SK-N-SH treated with all-trans-retinoic acid at 6 μM for 48 hours (cell line): ENCODE results near the gene DDN.

Experiments
- CSDC2 ChIP-seq: fragments of 250-450 bp; sonication (Bioruptor Pico); IDR thresholded peaks from 2 replicates; pipeline ENCODE4 v1.5.0; 2020; ENCODE audit warnings: mild to moderate bottlenecking, moderate library complexity
- RARB ChIP-seq: fragments of 250-450 bp; sonication (Bioruptor Pico); IDR thresholded peaks from 2 replicates; pipeline ENCODE4 v1.8.0; 2021; ENCODE audit warnings: mild to moderate bottlenecking, moderate library complexity

- TF ChIP-seq CSDC2 (no peak), RARB (CRISPR knock-in tag) (no peak)
These were observed 33.8 kb downstream of the DDN start for GRCh38 chr12:48965298-48965838.
